ENCODE data around the gene ADAMTSL3. TPM values are rescaled to one million over a fixed set of nuclear protein-coding genes. Genes with fewer than 3 reads are reported as not detected.

Gene ADAMTSL3
- total and polyA plus RNA-seq, 2 donors (not counting 1 experiment from before 2014, with no cell fraction given) = 0.01 TPM; not detected in 1

DNA sequence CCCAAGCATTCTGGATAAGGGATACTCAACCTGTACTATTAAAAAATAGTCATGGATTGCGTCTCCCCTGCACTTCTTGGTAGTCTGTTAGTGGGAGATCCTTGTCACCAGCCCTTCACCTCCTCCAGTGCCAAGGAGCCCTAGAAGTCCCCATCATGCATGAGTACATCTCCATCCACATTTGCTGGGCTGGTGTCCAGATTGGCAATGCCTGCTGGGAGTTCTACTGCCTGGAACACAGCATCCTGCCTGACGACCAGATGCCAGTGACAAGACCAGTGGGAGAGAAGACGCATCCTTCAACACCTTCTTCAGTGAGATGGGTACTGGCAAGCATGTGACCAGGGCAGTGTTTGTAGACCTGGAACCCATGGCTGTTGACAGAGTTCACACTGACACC, 85.7 kb downstream of the ADAMTSL3 start:
- Histone ChIP-seq H3K4me3 (ENCODE audit: control extremely low read depth in 1 of 5, extremely low read depth in 1 of 5, insufficient read depth in 1 of 5, low read depth in 2 of 5, low read length in 4 of 5) (no peak overlapping the region), H3K4me1 (ENCODE audit: control insufficient read depth in 2 of 2, insufficient read depth in 2 of 2, low read length in 2 of 2) (no peaks in the 10 kb centered on the region), H2AFZ (ENCODE audit: insufficient read depth, low read depth, low read length, poor library complexity, severe bottlenecking) (no peak overlapping the region), H3K9me3 (ENCODE audit: control extremely low read depth in 1 of 3, control insufficient read depth in 2 of 3, insufficient read depth in 1 of 3, low read length in 2 of 3) (peaks cover 0 to under 1% (median 0%) of the 10 kb centered on the region in 3 donors), H3K79me2 (ENCODE audit: control insufficient read depth, insufficient read depth, low read length) (no peaks in the 10 kb centered on the region), H3K27me3 (replicated peaks in 1 of 4; ENCODE audit: control extremely low read depth in 1 of 4, control insufficient read depth in 3 of 4, insufficient read depth in 4 of 4, low read length in 3 of 4) (no peaks in the 10 kb centered on the region), H3K9ac (ENCODE audit: low read length) (no peak overlapping the region), H3K27ac (ENCODE audit: low read length in 2 of 2) (no peak overlapping the region), H4K20me1 (ENCODE audit: control insufficient read depth, insufficient read depth, low read length, poor library complexity, severe bottlenecking) (no peaks in the 10 kb centered on the region), H3K36me3 (replicated peaks in 1 of 2; ENCODE audit: control extremely low read depth in 1 of 2, control insufficient read depth in 1 of 2, extremely low read depth in 1 of 2, insufficient read depth in 2 of 2, low read length in 1 of 2) (no peaks in the 10 kb centered on the region), H3K4me2 (replicated peaks; ENCODE audit: low read depth, low read length, poor library complexity, severe bottlenecking) (no peak overlapping the region)
- DNase-seq = no peak
- 78% methylated on average over 3 of the region's 3 CpGs for WGBS (ENCODE audit: insufficient coverage)
- POLR2A ChIA-PET = no interaction called here
- no peaks in the 10 kb centered on the region for H3K4me1 Mint-ChIP-seq
- CTCF ChIA-PET = no interaction called here
- intact Hi-C loops (cut with micrococcal nuclease) = no loop called here
- ATAC-seq (ENCODE audit: low read depth) = no peak
- H3K4me3 Mint-ChIP-seq = no peak overlapping the region
- TF ChIP-seq, protein P1, sequence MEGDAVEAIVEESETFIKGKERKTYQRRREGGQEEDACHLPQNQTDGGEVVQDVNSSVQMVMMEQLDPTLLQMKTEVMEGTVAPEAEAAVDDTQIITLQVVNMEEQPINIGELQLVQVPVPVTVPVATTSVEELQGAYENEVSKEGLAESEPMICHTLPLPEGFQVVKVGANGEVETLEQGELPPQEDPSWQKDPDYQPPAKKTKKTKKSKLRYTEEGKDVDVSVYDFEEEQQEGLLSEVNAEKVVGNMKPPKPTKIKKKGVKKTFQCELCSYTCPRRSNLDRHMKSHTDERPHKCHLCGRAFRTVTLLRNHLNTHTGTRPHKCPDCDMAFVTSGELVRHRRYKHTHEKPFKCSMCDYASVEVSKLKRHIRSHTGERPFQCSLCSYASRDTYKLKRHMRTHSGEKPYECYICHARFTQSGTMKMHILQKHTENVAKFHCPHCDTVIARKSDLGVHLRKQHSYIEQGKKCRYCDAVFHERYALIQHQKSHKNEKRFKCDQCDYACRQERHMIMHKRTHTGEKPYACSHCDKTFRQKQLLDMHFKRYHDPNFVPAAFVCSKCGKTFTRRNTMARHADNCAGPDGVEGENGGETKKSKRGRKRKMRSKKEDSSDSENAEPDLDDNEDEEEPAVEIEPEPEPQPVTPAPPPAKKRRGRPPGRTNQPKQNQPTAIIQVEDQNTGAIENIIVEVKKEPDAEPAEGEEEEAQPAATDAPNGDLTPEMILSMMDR (IDR thresholded peaks at IDR 0.05) = no peak
- no peak for TF ChIP-seq EZH2 (IDR thresholded peaks at IDR 0.05; ENCODE audit: borderline replicate concordance, insufficient read depth, low read depth, low read length, poor library complexity, severe bottlenecking)
- no peak overlapping the region for H3K27ac Mint-ChIP-seq
- no peaks in the 10 kb centered on the region for H3K27me3 Mint-ChIP-seq
- H3K9me3 Mint-ChIP-seq (ENCODE audit: insufficient read depth) = no peaks in the 10 kb centered on the region

DNA sequence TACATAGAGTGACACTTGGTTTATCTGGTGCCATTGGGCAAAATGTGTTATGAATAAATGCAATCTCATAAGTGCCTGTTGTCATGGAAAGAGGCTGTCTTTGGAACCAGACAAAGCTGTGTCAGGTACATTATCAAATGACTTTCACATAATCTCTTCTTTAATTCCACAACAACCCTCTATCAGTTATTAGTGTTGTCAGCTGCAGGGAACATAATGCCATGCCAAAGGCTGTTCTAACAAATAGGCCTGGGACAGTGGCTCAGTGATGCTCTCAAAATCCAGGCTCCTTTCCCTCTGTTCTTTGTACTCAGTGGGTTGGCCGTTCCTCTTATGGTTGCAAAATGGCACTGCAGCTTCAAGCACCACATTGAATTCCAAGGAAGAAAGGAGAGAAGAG, 91.8 kb downstream of the ADAMTSL3 start:
- ChIA-PET POLR2A (no interaction called here), CTCF (no interaction called here)
- Histone ChIP-seq H3K4me2 (replicated peaks; ENCODE audit: low read depth, low read length, poor library complexity, severe bottlenecking) (no peak overlapping the region), H3K4me3 (ENCODE audit: control extremely low read depth in 1 of 5, extremely low read depth in 1 of 5, insufficient read depth in 1 of 5, low read depth in 2 of 5, low read length in 4 of 5) (no peak overlapping the region), H3K9me3 (ENCODE audit: control extremely low read depth in 1 of 3, control insufficient read depth in 2 of 3, insufficient read depth in 1 of 3, low read length in 2 of 3) (peaks cover 0 to 8% (median 0%) of the 10 kb centered on the region in 3 donors), H3K4me1 (ENCODE audit: control insufficient read depth in 2 of 2, insufficient read depth in 2 of 2, low read length in 2 of 2) (no peaks in the 10 kb centered on the region), H2AFZ (ENCODE audit: insufficient read depth, low read depth, low read length, poor library complexity, severe bottlenecking) (no peak overlapping the region), H3K9ac (ENCODE audit: low read length) (no peak overlapping the region), H3K79me2 (ENCODE audit: control insufficient read depth, insufficient read depth, low read length) (no peaks in the 10 kb centered on the region), H3K27ac (ENCODE audit: low read length in 2 of 2) (no peak overlapping the region), H4K20me1 (ENCODE audit: control insufficient read depth, insufficient read depth, low read length, poor library complexity, severe bottlenecking) (no peaks in the 10 kb centered on the region), H3K27me3 (replicated peaks in 1 of 4; ENCODE audit: control extremely low read depth in 1 of 4, control insufficient read depth in 3 of 4, insufficient read depth in 4 of 4, low read length in 3 of 4) (no peaks in the 10 kb centered on the region), H3K36me3 (replicated peaks in 1 of 2; ENCODE audit: control extremely low read depth in 1 of 2, control insufficient read depth in 1 of 2, extremely low read depth in 1 of 2, insufficient read depth in 2 of 2, low read length in 1 of 2) (no peaks in the 10 kb centered on the region)
- DNase-seq = no peak
- no peak overlapping the region for H3K27ac Mint-ChIP-seq
- TF ChIP-seq, protein P1 (IDR thresholded peaks at IDR 0.05) = no peak
- no peak for TF ChIP-seq EZH2 (IDR thresholded peaks at IDR 0.05; ENCODE audit: borderline replicate concordance, insufficient read depth, low read depth, low read length, poor library complexity, severe bottlenecking)
- no peak overlapping the region for H3K4me3 Mint-ChIP-seq
- ATAC-seq (ENCODE audit: low read depth) = no peak
- intact Hi-C loops (cut with micrococcal nuclease) = no loop called here
- no CpG with 5 or more reads among the region's 1 CpG for WGBS (ENCODE audit: insufficient coverage)
- no peaks in the 10 kb centered on the region for H3K4me1 Mint-ChIP-seq
- H3K9me3 Mint-ChIP-seq (ENCODE audit: insufficient read depth) = no peaks in the 10 kb centered on the region
- no peaks in the 10 kb centered on the region for H3K27me3 Mint-ChIP-seq
